Measurements from ENCODE around the gene ADM2. TPM values are rescaled to one million over a fixed set of nuclear protein-coding genes. Genes with fewer than 3 reads are reported as not detected.

ADM2 gene
- total RNA-seq, 1 experiment from 2014 or later = 1.4 TPM

GRCh38 chr22:50489363-50490243 is 8.3 kb downstream of the ADM2 start:
- Histone ChIP-seq H3K9me2 (replicated peaks; ENCODE audit: insufficient read depth, low read length) (no peaks in the 10 kb centered on the region), H4K20me1 (ENCODE audit: insufficient read depth, low read depth, low read length) (no peaks in the 10 kb centered on the region), H3K4me1 (ENCODE audit: low read length) (peaks cover 9% of the 10 kb centered on the region), H3K79me2 (ENCODE audit: low read length) (no peaks in the 10 kb centered on the region), H2AFZ (ENCODE audit: low read length) (no peak overlapping the region), H3K36me3 (ENCODE audit: insufficient read depth, low read length) (no peaks in the 10 kb centered on the region), H3K9me3 (ENCODE audit: low read length) (no peaks in the 10 kb centered on the region), H3K4me2 (ENCODE audit: low read depth, low read length, poor library complexity, severe bottlenecking) (no peak overlapping the region), H3K27me3 (ENCODE audit: low read length) (no peaks in the 10 kb centered on the region), H3K27ac (ENCODE audit: low read length) (no peak overlapping the region), H3K4me3 (ENCODE audit: low read length) (no peak overlapping the region), H3K9ac (ENCODE audit: low read length) (no peak overlapping the region)
- no peak for DNase-seq

- H3K9me2 ChIP-seq (replicated peaks; ENCODE audit: insufficient read depth, low read length) = no peaks in the 10 kb centered on the region
- H3K27ac ChIP-seq (ENCODE audit: low read length) = no peak overlapping the region
- H2AFZ ChIP-seq (ENCODE audit: low read length) = no peak overlapping the region
- no peak overlapping the region for H3K4me3 ChIP-seq (ENCODE audit: low read length)
- H3K9ac ChIP-seq (ENCODE audit: low read length) = no peak overlapping the region
- DNase-seq = no peak
- no peak overlapping the region for H3K4me2 ChIP-seq (ENCODE audit: low read depth, low read length, poor library complexity, severe bottlenecking)
- H3K27me3 ChIP-seq (ENCODE audit: low read length) = no peaks in the 10 kb centered on the region
- H3K9me3 ChIP-seq (ENCODE audit: low read length) = no peaks in the 10 kb centered on the region
- H4K20me1 ChIP-seq (ENCODE audit: insufficient read depth, low read depth, low read length) = no peaks in the 10 kb centered on the region
- H3K36me3 ChIP-seq (ENCODE audit: insufficient read depth, low read length) = no peaks in the 10 kb centered on the region
- no peaks in the 10 kb centered on the region for H3K79me2 ChIP-seq (ENCODE audit: low read length)
- peaks cover 9% of the 10 kb centered on the region for H3K4me1 ChIP-seq (ENCODE audit: low read length)
These were observed 9.4 kb downstream of the ADM2 start for GRCh38 chr22:50490531-50491308.

- no peaks in the 10 kb centered on the region for H3K9me3 ChIP-seq (ENCODE audit: low read length)
- H2AFZ ChIP-seq (ENCODE audit: low read length) = no peak overlapping the region
- H3K4me2 ChIP-seq (ENCODE audit: low read depth, low read length, poor library complexity, severe bottlenecking) = no peak overlapping the region
- H3K4me3 ChIP-seq (ENCODE audit: low read length) = no peak overlapping the region
- no peaks in the 10 kb centered on the region for H3K27me3 ChIP-seq (ENCODE audit: low read length)
- H3K79me2 ChIP-seq (ENCODE audit: low read length) = no peaks in the 10 kb centered on the region
- H4K20me1 ChIP-seq (ENCODE audit: insufficient read depth, low read depth, low read length) = no peaks in the 10 kb centered on the region
- H3K9ac ChIP-seq (ENCODE audit: low read length) = no peak overlapping the region
- no peaks in the 10 kb centered on the region for H3K9me2 ChIP-seq (replicated peaks; ENCODE audit: insufficient read depth, low read length)
- DNase-seq = no peak
- H3K4me1 ChIP-seq (ENCODE audit: low read length) = peaks cover 5% of the 10 kb centered on the region
- H3K27ac ChIP-seq (ENCODE audit: low read length) = no peak overlapping the region
- H3K36me3 ChIP-seq (ENCODE audit: insufficient read depth, low read length) = no peaks in the 10 kb centered on the region
These were observed 15.8 kb downstream of the ADM2 start for GRCh38 chr22:50497093-50497492.

- H2AFZ ChIP-seq (ENCODE audit: low read length) = no peak overlapping the region
These were observed 17.1 kb downstream of the ADM2 start for GRCh38 chr22:50498322-50498890.

GRCh38 chr22:50500452-50500851 is 19.1 kb downstream of the ADM2 start:
- Histone ChIP-seq H3K4me3 (ENCODE audit: low read length) (no peak overlapping the region), H3K4me2 (ENCODE audit: low read depth, low read length, poor library complexity, severe bottlenecking) (no peak overlapping the region), H3K9me2 (replicated peaks; ENCODE audit: insufficient read depth, low read length) (no peaks in the 10 kb centered on the region), H3K27me3 (ENCODE audit: low read length) (no peaks in the 10 kb centered on the region), H3K4me1 (ENCODE audit: low read length) (peaks cover 5% of the 10 kb centered on the region), H3K27ac (ENCODE audit: low read length) (no peak overlapping the region), H2AFZ (ENCODE audit: low read length) (no peak overlapping the region), H4K20me1 (ENCODE audit: insufficient read depth, low read depth, low read length) (no peaks in the 10 kb centered on the region), H3K9me3 (ENCODE audit: low read length) (no peaks in the 10 kb centered on the region), H3K36me3 (ENCODE audit: insufficient read depth, low read length) (no peaks in the 10 kb centered on the region), H3K9ac (ENCODE audit: low read length) (no peak overlapping the region), H3K79me2 (ENCODE audit: low read length) (no peaks in the 10 kb centered on the region)
- DNase-seq = no peak

More at GRCh38 chr22:50498322-50498890, 17.1 kb downstream of the ADM2 start:
- Histone ChIP-seq H3K36me3 (ENCODE audit: insufficient read depth, low read length) (no peaks in the 10 kb centered on the region), H3K27me3 (ENCODE audit: low read length) (no peaks in the 10 kb centered on the region), H3K4me3 (ENCODE audit: low read length) (no peak overlapping the region), H3K9ac (ENCODE audit: low read length) (no peak overlapping the region), H3K79me2 (ENCODE audit: low read length) (no peaks in the 10 kb centered on the region), H3K27ac (ENCODE audit: low read length) (no peak overlapping the region), H4K20me1 (ENCODE audit: insufficient read depth, low read depth, low read length) (no peaks in the 10 kb centered on the region), H3K4me1 (ENCODE audit: low read length) (peaks cover 5% of the 10 kb centered on the region), H3K9me2 (replicated peaks; ENCODE audit: insufficient read depth, low read length) (no peaks in the 10 kb centered on the region), H3K9me3 (ENCODE audit: low read length) (no peaks in the 10 kb centered on the region), H3K4me2 (ENCODE audit: low read depth, low read length, poor library complexity, severe bottlenecking) (peak overlapping the region; percentile 22)
- DNase-seq = peak; percentile 87

- Histone ChIP-seq H4K20me1 (ENCODE audit: insufficient read depth, low read depth, low read length) (0 out of 2 replicates have a peak, but pooled peaks cover 3% of the 10 kb centered on the region), H3K4me2 (ENCODE audit: low read depth, low read length, poor library complexity, severe bottlenecking) (no peak overlapping the region), H3K27me3 (ENCODE audit: low read length) (no peaks in the 10 kb centered on the region), H3K36me3 (ENCODE audit: insufficient read depth, low read length) (no peaks in the 10 kb centered on the region), H3K9me3 (ENCODE audit: low read length) (no peaks in the 10 kb centered on the region), H3K27ac (ENCODE audit: low read length) (no peak overlapping the region), H3K9me2 (replicated peaks; ENCODE audit: insufficient read depth, low read length) (no peaks in the 10 kb centered on the region), H2AFZ (ENCODE audit: low read length) (no peak overlapping the region), H3K9ac (ENCODE audit: low read length) (no peak overlapping the region), H3K79me2 (ENCODE audit: low read length) (peaks cover 11% of the 10 kb centered on the region), H3K4me3 (ENCODE audit: low read length) (no peak overlapping the region), H3K4me1 (ENCODE audit: low read length) (peaks cover 15% of the 10 kb centered on the region)
- no peak for DNase-seq
These were observed 20.8 kb downstream of the ADM2 start for GRCh38 chr22:50502096-50502495.

GRCh38 chr22:50502628-50503474 is 21.5 kb downstream of the ADM2 start:
- Histone ChIP-seq H3K9ac (ENCODE audit: low read length) (no peak overlapping the region), H3K9me2 (replicated peaks; ENCODE audit: insufficient read depth, low read length) (no peaks in the 10 kb centered on the region), H3K27ac (ENCODE audit: low read length) (no peak overlapping the region), H3K4me3 (ENCODE audit: low read length) (no peak overlapping the region), H3K4me2 (ENCODE audit: low read depth, low read length, poor library complexity, severe bottlenecking) (no peak overlapping the region), H3K9me3 (ENCODE audit: low read length) (no peaks in the 10 kb centered on the region), H3K79me2 (ENCODE audit: low read length) (peaks cover 14% of the 10 kb centered on the region), H4K20me1 (ENCODE audit: insufficient read depth, low read depth, low read length) (0 out of 2 replicates have a peak, but pooled peaks cover 3% of the 10 kb centered on the region), H3K4me1 (ENCODE audit: low read length) (peaks cover 15% of the 10 kb centered on the region), H3K36me3 (ENCODE audit: insufficient read depth, low read length) (no peaks in the 10 kb centered on the region), H3K27me3 (ENCODE audit: low read length) (no peaks in the 10 kb centered on the region), H2AFZ (ENCODE audit: low read length) (no peak overlapping the region)
- no peak for DNase-seq

Data from Karpas-422 (cell line).